ENCODE data around the gene TNRC6C.
"Not testable (repeated sequence)": the region's sequence is repeated elsewhere in the genome, so short reads cannot be mapped to it uniquely, and the experiment has no call there.

Gene TNRC6C

GRCh38 chr17:77965352-77965751 is 6.8 kb downstream of the TNRC6C start:
- no peak for DNase-seq

GRCh38 chr17:77966476-77966875 is 8.0 kb downstream of the TNRC6C start:
- DNase-seq = no peak

- DNase-seq = no peak
Observed at GRCh38 chr17:77968788-77969187, 10.3 kb downstream of the TNRC6C start.

- DNase-seq = not testable (repeated sequence)
Observed at GRCh38 chr17:77972271-77972670, 13.8 kb downstream of the TNRC6C start.

- DNase-seq = no peak
Observed at GRCh38 chr17:77973953-77974352, 15.4 kb downstream of the TNRC6C start.

- no peak for DNase-seq
Observed at GRCh38 chr17:77974396-77974795, 15.9 kb downstream of the TNRC6C start.

- DNase-seq = not testable (repeated sequence)
Observed at GRCh38 chr17:77982430-77982829, 23.9 kb downstream of the TNRC6C start.

- no peak for DNase-seq
Observed at GRCh38 chr17:77990301-77990700, 31.8 kb downstream of the TNRC6C start.

- DNase-seq = not testable (repeated sequence)
Observed at GRCh38 chr17:77993735-77994134, 35.2 kb downstream of the TNRC6C start.

GRCh38 chr17:77995146-77995852 is 36.8 kb downstream of the TNRC6C start:
- DNase-seq = no peak

- DNase-seq = no peak
Observed at GRCh38 chr17:77996256-77996655, 37.8 kb downstream of the TNRC6C start.

GRCh38 chr17:77999413-78000173 is 41.1 kb downstream of the TNRC6C start:
- DNase-seq = no peak

GRCh38 chr17:78000341-78000740 is 41.8 kb downstream of the TNRC6C start:
- DNase-seq = no peak

- DNase-seq = no peak
Observed at GRCh38 chr17:78001182-78001581, 42.7 kb downstream of the TNRC6C start.

GRCh38 chr17:78001612-78002011 is 43.1 kb downstream of the TNRC6C start:
- no peak for DNase-seq

- DNase-seq = no peak
Observed at GRCh38 chr17:78002166-78002565, 43.7 kb downstream of the TNRC6C start.

- no peak for DNase-seq
Observed at GRCh38 chr17:78005452-78006171, 47.1 kb downstream of the TNRC6C start.

- DNase-seq = no peak
Observed at GRCh38 chr17:78006338-78006737, 47.8 kb downstream of the TNRC6C start.

- DNase-seq = no peak
Observed at GRCh38 chr17:78007647-78008046, 49.1 kb downstream of the TNRC6C start.

- peak; percentile 4 for DNase-seq
Observed at GRCh38 chr17:78010759-78011158, 52.3 kb downstream of the TNRC6C start.

- DNase-seq = no peak
Observed at GRCh38 chr17:78012428-78012827, 53.9 kb downstream of the TNRC6C start.

- peak; percentile 36 for DNase-seq
Observed at GRCh38 chr17:78013683-78014467, 55.4 kb downstream of the TNRC6C start.

GRCh38 chr17:78014646-78015045 is 56.1 kb downstream of the TNRC6C start:
- DNase-seq = no peak
